ENCODE data around the gene F5. TPM values are rescaled to one million over a fixed set of nuclear protein-coding genes. Genes with fewer than 3 reads are reported as not detected.

The F5 gene
- total RNA-seq, 2 experiments from 2014 or later, result not detected

- Histone ChIP-seq H4K20me1 (ENCODE audit: insufficient read depth, low read length) (no peaks in the 10 kb centered on the region), H3K79me2 (ENCODE audit: insufficient read depth, low read depth, low read length) (no peaks in the 10 kb centered on the region), H3K9me3 (ENCODE audit: low read length) (no peaks in the 10 kb centered on the region), H3K4me1 (ENCODE audit: insufficient read depth, low read length, poor library complexity, severe bottlenecking) (peaks cover 10% of the 10 kb centered on the region), H3K4me2 (ENCODE audit: low read length) (no peak overlapping the region), H2AFZ (ENCODE audit: low read length) (no peak overlapping the region), H3K9me2 (ENCODE audit: insufficient read depth, low read length) (no peaks in the 10 kb centered on the region), H3K36me3 (ENCODE audit: insufficient read depth, low read length) (no peaks in the 10 kb centered on the region), H3K27ac (ENCODE audit: low read depth, low read length, poor library complexity, severe bottlenecking) (no peak overlapping the region), H3K4me3 (ENCODE audit: low read depth, low read length, poor library complexity, severe bottlenecking) (no peak overlapping the region)
- BruUV-seq (replicated peaks), result no TSS peak
- ChIA-PET POLR2A (interaction anchor here (0.6 kb wide), 1 partner anchor 23 kb away, joined by 4 read pairs; no protein-coding TSS in a partner anchor), CTCF (ENCODE audit: unreplicated experiment) (no interaction called here)
- no peak for DNase-seq (ENCODE audit: low spot score)
- intact Hi-C loops (cut with micrococcal nuclease; ENCODE audit: unreplicated experiment), result loop anchor here (5.0 kb wide), 4 partner anchors 121 to 381 kb away; partner anchors contain the start of genes ATP1B1, BLZF1, NME7 and SELL
- TF ChIP-seq EZH2phosphoT487 (IDR thresholded peaks at IDR 0.05; ENCODE audit: borderline replicate concordance, low read depth, low read length) (no peak), CTCF (conservative IDR thresholded peaks at IDR 0.05; ENCODE audit: low read length) (no peak)
Measured at GRCh38 chr1:169488157-169488556, 98.1 kb downstream of the F5 start.

- no peaks in the 10 kb centered on the region for H4K20me1 ChIP-seq (ENCODE audit: insufficient read depth, low read length)
- H3K27ac ChIP-seq (ENCODE audit: low read depth, low read length, poor library complexity, severe bottlenecking), result no peak overlapping the region
- CTCF ChIA-PET (ENCODE audit: unreplicated experiment), result no interaction called here
- no peaks in the 10 kb centered on the region for H3K9me2 ChIP-seq (ENCODE audit: insufficient read depth, low read length)
- BruUV-seq (replicated peaks), result no TSS peak
- no peak for DNase-seq (ENCODE audit: low spot score)
- POLR2A ChIA-PET, result no interaction called here
- no peaks in the 10 kb centered on the region for H3K9me3 ChIP-seq (ENCODE audit: low read length)
- H2AFZ ChIP-seq (ENCODE audit: low read length), result no peak overlapping the region
- peaks cover 10% of the 10 kb centered on the region for H3K4me1 ChIP-seq (ENCODE audit: insufficient read depth, low read length, poor library complexity, severe bottlenecking)
- TF ChIP-seq CTCF (conservative IDR thresholded peaks at IDR 0.05; ENCODE audit: low read length) (no peak), EZH2phosphoT487 (IDR thresholded peaks at IDR 0.05; ENCODE audit: borderline replicate concordance, low read depth, low read length) (no peak)
- H3K79me2 ChIP-seq (ENCODE audit: insufficient read depth, low read depth, low read length), result no peaks in the 10 kb centered on the region
- H3K4me2 ChIP-seq (ENCODE audit: low read length), result 0 out of 2 replicates have a peak overlapping the region, but pooled peaks have one; percentile 96
- intact Hi-C loops (cut with micrococcal nuclease; ENCODE audit: unreplicated experiment), result loop anchor here (2.0 to 5.0 kb wide), 5 partner anchors 120 to 380 kb away; partner anchors contain the start of genes ATP1B1, BLZF1, METTL18 and NME7
- H3K4me3 ChIP-seq (ENCODE audit: low read depth, low read length, poor library complexity, severe bottlenecking), result no peak overlapping the region
- H3K36me3 ChIP-seq (ENCODE audit: insufficient read depth, low read length), result no peaks in the 10 kb centered on the region
Measured at GRCh38 chr1:169487561-169487960, 98.7 kb downstream of the F5 start.

- Histone ChIP-seq H2AFZ (ENCODE audit: low read length) (peak overlapping the region; percentile 98; the same call in 1 of the 2 replicates), H3K4me3 (ENCODE audit: low read depth, low read length, poor library complexity, severe bottlenecking) (no peak overlapping the region), H4K20me1 (ENCODE audit: insufficient read depth, low read length) (no peaks in the 10 kb centered on the region), H3K4me2 (ENCODE audit: low read length) (peak overlapping the region; percentile 96; the same call in 1 of the 2 replicates), H3K79me2 (ENCODE audit: insufficient read depth, low read depth, low read length) (no peaks in the 10 kb centered on the region), H3K27ac (ENCODE audit: low read depth, low read length, poor library complexity, severe bottlenecking) (no peak overlapping the region), H3K4me1 (ENCODE audit: insufficient read depth, low read length, poor library complexity, severe bottlenecking) (peaks cover 10% of the 10 kb centered on the region), H3K36me3 (ENCODE audit: insufficient read depth, low read length) (no peaks in the 10 kb centered on the region), H3K9me2 (ENCODE audit: insufficient read depth, low read length) (no peaks in the 10 kb centered on the region), H3K9me3 (ENCODE audit: low read length) (no peaks in the 10 kb centered on the region)
- intact Hi-C loops (cut with micrococcal nuclease; ENCODE audit: unreplicated experiment), result loop anchor here (2.0 to 5.0 kb wide), 5 partner anchors 120 to 380 kb away; partner anchors contain the start of genes ATP1B1, BLZF1, METTL18 and NME7
- TF ChIP-seq CTCF (conservative IDR thresholded peaks at IDR 0.05; ENCODE audit: low read length) (no peak), EZH2phosphoT487 (IDR thresholded peaks at IDR 0.05; ENCODE audit: borderline replicate concordance, low read depth, low read length) (no peak)
- ChIA-PET POLR2A (interaction anchor here (0.6 kb wide), 1 partner anchor 18 kb away, joined by 4 read pairs; no protein-coding TSS in a partner anchor), CTCF (ENCODE audit: unreplicated experiment) (no interaction called here)
- DNase-seq (ENCODE audit: low spot score), result no peak
- no TSS peak for BruUV-seq (replicated peaks)
Measured at GRCh38 chr1:169487133-169487532, 99.1 kb downstream of the F5 start.

Data from OCI-LY7 (cell line).